ENCODE results near the gene UBA6.
"Not testable (repeated sequence)": the region's sequence is repeated elsewhere in the genome, so short reads cannot be mapped to it uniquely, and the experiment has no call there.

UBA6 gene

GRCh38 chr4:67706682-67707081 is 5.7 kb upstream of the UBA6 start:
- WGBS: no CpG with 5 or more reads among the region's 3 CpGs
- peaks cover 16% of the 10 kb centered on the region for H3K79me1 ChIP-seq (replicated peaks; ENCODE audit: low read length, poor library complexity, severe bottlenecking)
- not testable (repeated sequence) for H2AFZ ChIP-seq (ENCODE audit: low read depth, low read length); H3K9ac ChIP-seq (ENCODE audit: low read length); H3K23ac ChIP-seq (ENCODE audit: low read length in 2 of 2); H3K4me3 ChIP-seq (ENCODE audit: insufficient read depth in 1 of 2, low read depth in 1 of 2, low read length in 2 of 2); H3K27ac ChIP-seq (ENCODE audit: low read length, poor library complexity, severe bottlenecking); H2BK12ac ChIP-seq (ENCODE audit: low read length in 2 of 2); H3K9me3 ChIP-seq (ENCODE audit: control insufficient read depth, low read length); H3K4ac ChIP-seq (ENCODE audit: low read depth in 1 of 2, low read length in 2 of 2); H2AK5ac ChIP-seq (ENCODE audit: low read length, severe bottlenecking); H3K4me1 ChIP-seq (ENCODE audit: control insufficient read depth, insufficient read depth, low read depth, low read length); H2BK120ac ChIP-seq (ENCODE audit: low read depth, low read length); DNase-seq; H3K18ac ChIP-seq (ENCODE audit: low read depth in 1 of 2, low read length in 2 of 2); H4K8ac ChIP-seq (ENCODE audit: low read length); H3K36me3 ChIP-seq (ENCODE audit: control insufficient read depth in 1 of 2, insufficient read depth in 2 of 2, low read depth in 1 of 2, low read length in 2 of 2); H4K91ac ChIP-seq (ENCODE audit: low read length); H3K4me2 ChIP-seq (ENCODE audit: low read length, poor library complexity, severe bottlenecking); H3K14ac ChIP-seq (ENCODE audit: low read length in 2 of 2); H3K27me3 ChIP-seq (ENCODE audit: control insufficient read depth in 1 of 2, insufficient read depth in 1 of 2, low read length in 2 of 2); H2BK5ac ChIP-seq (ENCODE audit: low read depth, low read length, poor library complexity, severe bottlenecking); H2BK15ac ChIP-seq (ENCODE audit: low read depth, poor library complexity, severe bottlenecking)

GRCh38 chr4:67704843-67705242 is 3.9 kb upstream of the UBA6 start:
- Histone ChIP-seq H2BK5ac (ENCODE audit: low read depth, low read length, poor library complexity, severe bottlenecking) (no peak overlapping the region), H3K4ac (ENCODE audit: low read depth in 1 of 2, low read length in 2 of 2) (no peak overlapping the region), H3K23ac (ENCODE audit: low read length in 2 of 2) (no peak overlapping the region), H3K14ac (ENCODE audit: low read length in 2 of 2) (no peak overlapping the region), H3K4me1 (ENCODE audit: control insufficient read depth, insufficient read depth, low read depth, low read length) (peaks cover under 1% of the 10 kb centered on the region), H2BK120ac (ENCODE audit: low read depth, low read length) (no peak overlapping the region), H2BK15ac (ENCODE audit: low read depth, poor library complexity, severe bottlenecking) (no peak overlapping the region), H3K9ac (ENCODE audit: low read length) (no peak overlapping the region), H3K4me2 (ENCODE audit: low read length, poor library complexity, severe bottlenecking) (no peak overlapping the region), H2AK5ac (ENCODE audit: low read length, severe bottlenecking) (no peak overlapping the region), H3K27ac (ENCODE audit: low read length, poor library complexity, severe bottlenecking) (no peak overlapping the region), H3K79me1 (replicated peaks; ENCODE audit: low read length, poor library complexity, severe bottlenecking) (peaks cover 8% of the 10 kb centered on the region), H4K91ac (ENCODE audit: low read length) (no peak overlapping the region), H3K18ac (ENCODE audit: low read depth in 1 of 2, low read length in 2 of 2) (no peak overlapping the region), H3K27me3 (ENCODE audit: control insufficient read depth in 1 of 2, insufficient read depth in 1 of 2, low read length in 2 of 2) (no peaks in the 10 kb centered on the region), H3K36me3 (ENCODE audit: control insufficient read depth in 1 of 2, insufficient read depth in 2 of 2, low read depth in 1 of 2, low read length in 2 of 2) (peaks cover 0 to 6% of the 10 kb centered on the region in 2 experiments), H2BK12ac (ENCODE audit: low read length in 2 of 2) (no peak overlapping the region), H3K4me3 (ENCODE audit: insufficient read depth in 1 of 2, low read depth in 1 of 2, low read length in 2 of 2) (no peak overlapping the region), H3K9me3 (ENCODE audit: control insufficient read depth, low read length) (no peaks in the 10 kb centered on the region), H4K8ac (ENCODE audit: low read length) (no peak overlapping the region), H2AFZ (ENCODE audit: low read depth, low read length) (no peak overlapping the region)
- no peak for DNase-seq
- 100% methylated on average over 2 of the region's 2 CpGs for WGBS

GRCh38 chr4:67702166-67702565 is 1.2 kb upstream of the UBA6 start:
- WGBS: no CpG with 5 or more reads among the region's 2 CpGs
- H2AK5ac ChIP-seq (ENCODE audit: low read length, severe bottlenecking): no peak overlapping the region
- no peak overlapping the region for H3K27ac ChIP-seq (ENCODE audit: low read length, poor library complexity, severe bottlenecking)
- no peak overlapping the region for H3K4me2 ChIP-seq (ENCODE audit: low read length, poor library complexity, severe bottlenecking)
- no peak overlapping the region for H3K18ac ChIP-seq (ENCODE audit: low read depth in 1 of 2, low read length in 2 of 2)
- no peak overlapping the region for H2BK12ac ChIP-seq (ENCODE audit: low read length in 2 of 2)
- no peak overlapping the region for H4K91ac ChIP-seq (ENCODE audit: low read length)
- H3K4me1 ChIP-seq (ENCODE audit: control insufficient read depth, insufficient read depth, low read depth, low read length): peaks cover 6% of the 10 kb centered on the region
- peaks cover 0 to 6% of the 10 kb centered on the region in 2 experiments for H3K36me3 ChIP-seq (ENCODE audit: control insufficient read depth in 1 of 2, insufficient read depth in 2 of 2, low read depth in 1 of 2, low read length in 2 of 2)
- no peaks in the 10 kb centered on the region for H3K27me3 ChIP-seq (ENCODE audit: control insufficient read depth in 1 of 2, insufficient read depth in 1 of 2, low read length in 2 of 2)
- H3K4ac ChIP-seq (ENCODE audit: low read depth in 1 of 2, low read length in 2 of 2): no peak overlapping the region
- no peak for DNase-seq
- no peak overlapping the region for H2BK120ac ChIP-seq (ENCODE audit: low read depth, low read length)
- H2AFZ ChIP-seq (ENCODE audit: low read depth, low read length): no peak overlapping the region
- peak overlapping the region; percentile 97 for H3K9ac ChIP-seq (ENCODE audit: low read length)
- no peak overlapping the region for H4K8ac ChIP-seq (ENCODE audit: low read length)
- no peaks in the 10 kb centered on the region for H3K9me3 ChIP-seq (ENCODE audit: control insufficient read depth, low read length)
- H3K14ac ChIP-seq (ENCODE audit: low read length in 2 of 2): no peak overlapping the region
- H2BK5ac ChIP-seq (ENCODE audit: low read depth, low read length, poor library complexity, severe bottlenecking): no peak overlapping the region
- H3K4me3 ChIP-seq (ENCODE audit: insufficient read depth in 1 of 2, low read depth in 1 of 2, low read length in 2 of 2): peak overlapping the region in 1 of 2 experiments; percentile 82
- H3K23ac ChIP-seq (ENCODE audit: low read length in 2 of 2): no peak overlapping the region
- H2BK15ac ChIP-seq (ENCODE audit: low read depth, poor library complexity, severe bottlenecking): no peak overlapping the region
- H3K79me1 ChIP-seq (replicated peaks; ENCODE audit: low read length, poor library complexity, severe bottlenecking): peaks cover 3% of the 10 kb centered on the region

GRCh38 chr4:67701517-67701850 is 529 bp upstream of the UBA6 start:
- peak overlapping the region; percentile 68 for H3K4me2 ChIP-seq (ENCODE audit: low read length, poor library complexity, severe bottlenecking)
- peaks cover 0 to 6% of the 10 kb centered on the region in 2 experiments for H3K36me3 ChIP-seq (ENCODE audit: control insufficient read depth in 1 of 2, insufficient read depth in 2 of 2, low read depth in 1 of 2, low read length in 2 of 2)
- H2AFZ ChIP-seq (ENCODE audit: low read depth, low read length): no peak overlapping the region
- no peak overlapping the region for H4K8ac ChIP-seq (ENCODE audit: low read length)
- no peak overlapping the region for H3K23ac ChIP-seq (ENCODE audit: low read length in 2 of 2)
- H2BK15ac ChIP-seq (ENCODE audit: low read depth, poor library complexity, severe bottlenecking): no peak overlapping the region
- no peak overlapping the region for H2BK5ac ChIP-seq (ENCODE audit: low read depth, low read length, poor library complexity, severe bottlenecking)
- no peak overlapping the region for H2BK12ac ChIP-seq (ENCODE audit: low read length in 2 of 2)
- peak overlapping the region in 1 of 2 experiments; percentile 82 for H3K4me3 ChIP-seq (ENCODE audit: insufficient read depth in 1 of 2, low read depth in 1 of 2, low read length in 2 of 2)
- H3K27me3 ChIP-seq (ENCODE audit: control insufficient read depth in 1 of 2, insufficient read depth in 1 of 2, low read length in 2 of 2): no peaks in the 10 kb centered on the region
- H2AK5ac ChIP-seq (ENCODE audit: low read length, severe bottlenecking): no peak overlapping the region
- no peak for DNase-seq
- H3K4me1 ChIP-seq (ENCODE audit: control insufficient read depth, insufficient read depth, low read depth, low read length): peaks cover 7% of the 10 kb centered on the region
- H3K4ac ChIP-seq (ENCODE audit: low read depth in 1 of 2, low read length in 2 of 2): no peak overlapping the region
- H3K14ac ChIP-seq (ENCODE audit: low read length in 2 of 2): no peak overlapping the region
- H3K9ac ChIP-seq (ENCODE audit: low read length): peak overlapping the region; percentile 97
- no peak overlapping the region for H4K91ac ChIP-seq (ENCODE audit: low read length)
- peak overlapping the region; percentile 33 for H3K27ac ChIP-seq (ENCODE audit: low read length, poor library complexity, severe bottlenecking)
- no peaks in the 10 kb centered on the region for H3K79me1 ChIP-seq (replicated peaks; ENCODE audit: low read length, poor library complexity, severe bottlenecking)
- no peaks in the 10 kb centered on the region for H3K9me3 ChIP-seq (ENCODE audit: control insufficient read depth, low read length)
- H3K18ac ChIP-seq (ENCODE audit: low read depth in 1 of 2, low read length in 2 of 2): no peak overlapping the region
- 0% methylated on average over 2 of the region's 4 CpGs for WGBS
- no peak overlapping the region for H2BK120ac ChIP-seq (ENCODE audit: low read depth, low read length)
